Hepatocyte (in vitro differentiated cells): ENCODE data around the gene COL4A1.

Experiments used
- EZH2 ChIP-seq: fragments of 200-600 bp; sonication (generic); IDR thresholded peaks from 2 replicates; pipeline ENCODE4 v1.6.1; 2016; ENCODE audit warnings: antibody characterized with exemption, mild to moderate bottlenecking, borderline replicate concordance
- TF ChIP-seq, protein P1 (sequence below): fragments of 200-600 bp; sonication (generic); IDR thresholded peaks from 2 replicates; pipeline ENCODE4 v1.5.1; 2016; ENCODE audit warnings: antibody characterized with exemption, mild to moderate bottlenecking; ENCODE audit not compliant: poor library complexity

GRCh38 chr13:110225003-110225402 is 82.0 kb downstream of the COL4A1 start:
- TF ChIP-seq, protein P1, sequence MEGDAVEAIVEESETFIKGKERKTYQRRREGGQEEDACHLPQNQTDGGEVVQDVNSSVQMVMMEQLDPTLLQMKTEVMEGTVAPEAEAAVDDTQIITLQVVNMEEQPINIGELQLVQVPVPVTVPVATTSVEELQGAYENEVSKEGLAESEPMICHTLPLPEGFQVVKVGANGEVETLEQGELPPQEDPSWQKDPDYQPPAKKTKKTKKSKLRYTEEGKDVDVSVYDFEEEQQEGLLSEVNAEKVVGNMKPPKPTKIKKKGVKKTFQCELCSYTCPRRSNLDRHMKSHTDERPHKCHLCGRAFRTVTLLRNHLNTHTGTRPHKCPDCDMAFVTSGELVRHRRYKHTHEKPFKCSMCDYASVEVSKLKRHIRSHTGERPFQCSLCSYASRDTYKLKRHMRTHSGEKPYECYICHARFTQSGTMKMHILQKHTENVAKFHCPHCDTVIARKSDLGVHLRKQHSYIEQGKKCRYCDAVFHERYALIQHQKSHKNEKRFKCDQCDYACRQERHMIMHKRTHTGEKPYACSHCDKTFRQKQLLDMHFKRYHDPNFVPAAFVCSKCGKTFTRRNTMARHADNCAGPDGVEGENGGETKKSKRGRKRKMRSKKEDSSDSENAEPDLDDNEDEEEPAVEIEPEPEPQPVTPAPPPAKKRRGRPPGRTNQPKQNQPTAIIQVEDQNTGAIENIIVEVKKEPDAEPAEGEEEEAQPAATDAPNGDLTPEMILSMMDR: no peak
- TF ChIP-seq EZH2: no peak
